Measurements from ENCODE around the gene HS3ST3A1.

Gene HS3ST3A1

DNA sequence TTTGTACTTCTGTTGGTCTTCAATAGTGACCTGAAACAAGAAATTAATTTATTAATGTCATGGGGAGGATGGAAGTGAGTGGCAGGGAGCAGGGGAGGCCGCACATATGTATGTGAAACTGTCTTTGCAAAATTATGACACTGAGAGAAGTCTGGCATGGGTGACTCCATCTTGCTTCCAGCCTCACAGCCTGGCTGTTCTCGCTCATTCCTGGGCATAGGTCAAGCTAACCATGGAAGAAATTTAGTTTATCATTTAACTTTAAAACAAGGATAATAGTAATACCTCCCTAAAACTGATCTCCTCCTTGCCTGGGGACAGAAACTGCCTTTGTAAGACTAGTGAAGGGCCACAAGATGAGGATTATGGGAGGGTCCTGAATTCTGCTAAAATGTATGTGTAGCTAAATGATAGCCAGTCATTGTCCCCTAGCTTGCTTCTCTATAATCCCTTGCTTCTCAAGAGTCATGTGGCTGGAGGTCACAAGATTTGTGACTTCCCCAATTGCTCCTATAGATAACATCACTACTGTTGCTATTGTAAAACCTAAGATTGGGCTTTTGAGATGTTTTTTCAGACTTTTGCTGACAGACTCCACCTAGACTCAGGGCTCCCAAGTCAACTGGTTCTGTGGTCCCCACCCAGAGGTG, 126.0 kb downstream of the HS3ST3A1 start:
- TF ChIP-seq PAX5 (IDR thresholded peaks at IDR 0.05; ENCODE audit: insufficient read depth, low read length, severe bottlenecking) (no peak), SPI1 (IDR thresholded peaks at IDR 0.05; ENCODE audit: low read depth, low read length) (no peak), POLR2AphosphoS5 (IDR thresholded peaks at IDR 0.05; ENCODE audit: low read depth, low read length) (no peak), POLR2A (IDR thresholded peaks at IDR 0.05; ENCODE audit: low read depth, low read length) (no peak), POU2F2 (IDR thresholded peaks at IDR 0.05; ENCODE audit: low read depth, low read length) (no peak), TAF1 (IDR thresholded peaks at IDR 0.05; ENCODE audit: low read depth, low read length) (no peak)
- DNase-seq (ENCODE audit: insufficient read length, low spot score), result no peak
- FAIRE-seq, result no peak

DNA sequence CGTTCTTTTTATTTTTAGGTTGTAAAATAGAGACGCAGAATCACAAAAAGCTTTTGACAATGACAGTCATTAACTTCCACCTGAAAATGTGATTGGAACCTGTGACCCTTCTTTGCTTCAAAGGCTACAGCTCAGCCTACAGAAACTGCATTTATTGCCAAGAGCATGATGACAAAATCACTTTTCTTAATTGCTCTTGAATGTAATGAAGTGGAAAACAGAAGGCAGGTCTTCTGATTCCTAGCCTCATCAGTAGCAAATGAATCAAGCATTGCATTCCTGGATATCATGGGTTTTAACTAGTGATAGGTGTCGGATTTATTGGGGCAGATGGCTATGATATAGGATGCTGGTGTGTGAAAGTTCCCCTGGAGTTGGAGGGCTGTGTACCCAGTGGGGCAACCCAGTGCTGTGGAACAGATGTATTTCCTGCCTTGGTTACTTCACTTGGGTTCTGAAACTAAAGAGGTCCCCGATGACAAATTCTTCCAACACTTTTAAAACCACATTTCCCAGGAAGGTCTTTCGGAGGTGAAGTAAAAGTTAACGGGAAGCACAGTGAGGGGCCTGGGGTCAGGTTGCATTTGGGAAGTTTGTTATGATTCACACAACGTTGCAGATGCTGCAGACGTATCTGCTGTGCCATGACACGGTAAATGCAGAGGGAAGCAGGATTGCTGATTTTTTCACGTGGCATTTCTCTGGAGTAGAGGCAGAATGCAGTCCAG, 127.5 kb downstream of the HS3ST3A1 start:
- DNase-seq (ENCODE audit: insufficient read length, low spot score) (no peak), FAIRE-seq (no peak)
- TF ChIP-seq TAF1 (IDR thresholded peaks at IDR 0.05; ENCODE audit: low read depth, low read length) (no peak), POLR2A (IDR thresholded peaks at IDR 0.05; ENCODE audit: low read depth, low read length) (no peak), PAX5 (IDR thresholded peaks at IDR 0.05; ENCODE audit: insufficient read depth, low read length, severe bottlenecking) (no peak), POLR2AphosphoS5 (IDR thresholded peaks at IDR 0.05; ENCODE audit: low read depth, low read length) (no peak), POU2F2 (IDR thresholded peaks at IDR 0.05; ENCODE audit: low read depth, low read length) (no peak), SPI1 (IDR thresholded peaks at IDR 0.05; ENCODE audit: low read depth, low read length) (no peak)

DNA sequence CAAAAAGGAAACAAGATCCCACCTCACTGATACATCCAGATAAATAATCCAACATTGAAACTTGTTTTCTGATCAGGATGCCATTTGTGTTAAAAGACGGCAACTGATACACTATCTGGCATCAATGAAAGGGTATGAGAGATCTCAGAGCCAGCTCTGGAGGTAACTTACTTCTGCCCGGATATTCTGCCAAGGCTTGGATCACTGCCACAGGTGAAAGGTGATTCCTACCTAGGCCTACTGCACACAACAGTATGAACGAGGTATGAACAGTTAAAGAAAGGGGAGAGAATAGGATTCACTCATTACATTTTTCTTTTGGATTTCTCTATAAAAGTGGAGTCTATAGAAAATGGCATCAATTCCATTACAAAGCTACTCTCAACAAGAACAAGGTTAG, 136.1 kb downstream of the HS3ST3A1 start:
- DNase-seq (ENCODE audit: insufficient read length, low spot score) (no peak), FAIRE-seq (no peak)
- TF ChIP-seq POLR2A (IDR thresholded peaks at IDR 0.05; ENCODE audit: low read depth, low read length) (no peak), PAX5 (IDR thresholded peaks at IDR 0.05; ENCODE audit: insufficient read depth, low read length, severe bottlenecking) (no peak), TAF1 (IDR thresholded peaks at IDR 0.05; ENCODE audit: low read depth, low read length) (no peak), POU2F2 (IDR thresholded peaks at IDR 0.05; ENCODE audit: low read depth, low read length) (no peak), POLR2AphosphoS5 (IDR thresholded peaks at IDR 0.05; ENCODE audit: low read depth, low read length) (no peak), SPI1 (IDR thresholded peaks at IDR 0.05; ENCODE audit: low read depth, low read length) (no peak)

DNA sequence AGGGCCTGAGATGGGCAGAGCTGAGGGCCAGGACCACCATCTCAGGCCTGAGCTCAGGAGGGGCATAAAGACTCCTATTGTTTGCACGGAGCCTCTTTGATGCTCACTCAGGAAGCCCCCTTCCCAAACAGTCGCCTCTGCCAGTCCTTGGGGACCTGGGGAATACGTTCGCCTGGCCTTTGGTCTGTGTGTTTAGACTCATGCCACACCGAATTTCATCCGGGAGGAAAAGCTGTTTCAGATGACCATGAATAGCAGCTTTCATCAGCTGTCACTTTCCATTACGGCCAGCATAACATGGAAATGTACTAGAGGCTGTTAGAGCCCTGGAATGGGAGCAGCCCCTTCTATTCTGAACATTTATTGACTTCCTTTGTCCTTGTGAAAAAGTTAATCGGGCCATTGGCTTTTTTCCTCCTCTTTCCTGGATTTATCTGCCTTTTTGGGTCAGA, 139.0 kb downstream of the HS3ST3A1 start:
- no peak for FAIRE-seq
- TF ChIP-seq PAX5 (IDR thresholded peaks at IDR 0.05; ENCODE audit: insufficient read depth, low read length, severe bottlenecking) (no peak), POU2F2 (IDR thresholded peaks at IDR 0.05; ENCODE audit: low read depth, low read length) (no peak), POLR2A (IDR thresholded peaks at IDR 0.05; ENCODE audit: low read depth, low read length) (no peak), POLR2AphosphoS5 (IDR thresholded peaks at IDR 0.05; ENCODE audit: low read depth, low read length) (no peak), SPI1 (IDR thresholded peaks at IDR 0.05; ENCODE audit: low read depth, low read length) (no peak), TAF1 (IDR thresholded peaks at IDR 0.05; ENCODE audit: low read depth, low read length) (no peak)
- DNase-seq (ENCODE audit: insufficient read length, low spot score), result no peak

- TF ChIP-seq SPI1 (IDR thresholded peaks at IDR 0.05; ENCODE audit: low read depth, low read length) (no peak), PAX5 (IDR thresholded peaks at IDR 0.05; ENCODE audit: insufficient read depth, low read length, severe bottlenecking) (no peak), POLR2AphosphoS5 (IDR thresholded peaks at IDR 0.05; ENCODE audit: low read depth, low read length) (no peak), POLR2A (IDR thresholded peaks at IDR 0.05; ENCODE audit: low read depth, low read length) (no peak), TAF1 (IDR thresholded peaks at IDR 0.05; ENCODE audit: low read depth, low read length) (no peak), POU2F2 (IDR thresholded peaks at IDR 0.05; ENCODE audit: low read depth, low read length) (no peak)
- no peak for DNase-seq (ENCODE audit: insufficient read length, low spot score)
- FAIRE-seq, result no peak
Measured at GRCh38 chr17:13462146-13462545, 139.6 kb downstream of the HS3ST3A1 start.

- FAIRE-seq, result no peak
- no peak for DNase-seq (ENCODE audit: insufficient read length, low spot score)
- TF ChIP-seq POLR2A (IDR thresholded peaks at IDR 0.05; ENCODE audit: low read depth, low read length) (no peak), PAX5 (IDR thresholded peaks at IDR 0.05; ENCODE audit: insufficient read depth, low read length, severe bottlenecking) (no peak), SPI1 (IDR thresholded peaks at IDR 0.05; ENCODE audit: low read depth, low read length) (no peak), POLR2AphosphoS5 (IDR thresholded peaks at IDR 0.05; ENCODE audit: low read depth, low read length) (no peak), POU2F2 (IDR thresholded peaks at IDR 0.05; ENCODE audit: low read depth, low read length) (no peak), TAF1 (IDR thresholded peaks at IDR 0.05; ENCODE audit: low read depth, low read length) (no peak)
Measured at GRCh38 chr17:13460261-13461000, 141.3 kb downstream of the HS3ST3A1 start.

- TF ChIP-seq POLR2A (IDR thresholded peaks at IDR 0.05; ENCODE audit: low read depth, low read length) (no peak), SPI1 (IDR thresholded peaks at IDR 0.05; ENCODE audit: low read depth, low read length) (no peak), TAF1 (IDR thresholded peaks at IDR 0.05; ENCODE audit: low read depth, low read length) (no peak), POLR2AphosphoS5 (IDR thresholded peaks at IDR 0.05; ENCODE audit: low read depth, low read length) (no peak), PAX5 (IDR thresholded peaks at IDR 0.05; ENCODE audit: insufficient read depth, low read length, severe bottlenecking) (no peak), POU2F2 (IDR thresholded peaks at IDR 0.05; ENCODE audit: low read depth, low read length) (no peak)
- FAIRE-seq (no peak), DNase-seq (ENCODE audit: insufficient read length, low spot score) (no peak)
Measured at GRCh38 chr17:13457783-13458182, 143.9 kb downstream of the HS3ST3A1 start.

All from GM12891 (cell line).